ENCODE results near the gene SELENON.

DNA sequence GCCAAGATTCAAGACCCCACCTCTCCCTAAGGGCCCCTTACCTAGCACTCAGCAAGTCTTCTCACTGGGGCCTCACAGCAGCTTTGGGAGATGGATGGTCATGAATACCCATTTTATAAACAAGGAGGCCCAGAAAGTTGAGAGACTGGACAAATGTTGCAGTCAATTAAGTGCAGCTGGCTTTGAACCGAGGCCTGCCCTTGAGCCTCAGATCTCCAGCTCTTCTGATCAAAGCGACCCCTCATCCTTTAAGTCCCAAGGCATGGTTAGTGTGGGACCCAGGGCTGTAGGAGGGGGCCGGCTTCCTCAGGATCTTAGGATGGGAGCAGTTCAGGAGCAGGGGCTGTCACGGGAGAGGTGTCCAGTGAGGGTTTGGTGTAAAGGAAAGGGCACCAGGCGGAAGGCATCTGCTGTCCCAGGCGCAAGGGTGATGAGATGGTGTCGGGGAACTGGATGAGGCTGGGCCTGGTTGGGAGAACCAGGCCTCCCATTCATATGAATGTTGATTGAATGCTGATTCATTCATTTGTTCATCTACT lies 14.6 kb downstream of the SELENON start:
- TF ChIP-seq POLR2A (IDR thresholded peaks at IDR 0.05), result no peak
- TF ChIP-seq, protein P1, sequence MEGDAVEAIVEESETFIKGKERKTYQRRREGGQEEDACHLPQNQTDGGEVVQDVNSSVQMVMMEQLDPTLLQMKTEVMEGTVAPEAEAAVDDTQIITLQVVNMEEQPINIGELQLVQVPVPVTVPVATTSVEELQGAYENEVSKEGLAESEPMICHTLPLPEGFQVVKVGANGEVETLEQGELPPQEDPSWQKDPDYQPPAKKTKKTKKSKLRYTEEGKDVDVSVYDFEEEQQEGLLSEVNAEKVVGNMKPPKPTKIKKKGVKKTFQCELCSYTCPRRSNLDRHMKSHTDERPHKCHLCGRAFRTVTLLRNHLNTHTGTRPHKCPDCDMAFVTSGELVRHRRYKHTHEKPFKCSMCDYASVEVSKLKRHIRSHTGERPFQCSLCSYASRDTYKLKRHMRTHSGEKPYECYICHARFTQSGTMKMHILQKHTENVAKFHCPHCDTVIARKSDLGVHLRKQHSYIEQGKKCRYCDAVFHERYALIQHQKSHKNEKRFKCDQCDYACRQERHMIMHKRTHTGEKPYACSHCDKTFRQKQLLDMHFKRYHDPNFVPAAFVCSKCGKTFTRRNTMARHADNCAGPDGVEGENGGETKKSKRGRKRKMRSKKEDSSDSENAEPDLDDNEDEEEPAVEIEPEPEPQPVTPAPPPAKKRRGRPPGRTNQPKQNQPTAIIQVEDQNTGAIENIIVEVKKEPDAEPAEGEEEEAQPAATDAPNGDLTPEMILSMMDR (IDR thresholded peaks at IDR 0.05), result no peak

All from prostate gland (tissue), 2 donors.